ENCODE results near the gene CFLAR.

CFLAR gene

GRCh38 chr2:201116115-201116958, at the start of gene CFLAR:
Gene CFLAR, plus strand, starts transcription at chr2:201116164. Its CDS starts 13,702 bp downstream, at chr2:201129866.
- peak; percentile 83 to 89 for DNase-seq

DNA sequence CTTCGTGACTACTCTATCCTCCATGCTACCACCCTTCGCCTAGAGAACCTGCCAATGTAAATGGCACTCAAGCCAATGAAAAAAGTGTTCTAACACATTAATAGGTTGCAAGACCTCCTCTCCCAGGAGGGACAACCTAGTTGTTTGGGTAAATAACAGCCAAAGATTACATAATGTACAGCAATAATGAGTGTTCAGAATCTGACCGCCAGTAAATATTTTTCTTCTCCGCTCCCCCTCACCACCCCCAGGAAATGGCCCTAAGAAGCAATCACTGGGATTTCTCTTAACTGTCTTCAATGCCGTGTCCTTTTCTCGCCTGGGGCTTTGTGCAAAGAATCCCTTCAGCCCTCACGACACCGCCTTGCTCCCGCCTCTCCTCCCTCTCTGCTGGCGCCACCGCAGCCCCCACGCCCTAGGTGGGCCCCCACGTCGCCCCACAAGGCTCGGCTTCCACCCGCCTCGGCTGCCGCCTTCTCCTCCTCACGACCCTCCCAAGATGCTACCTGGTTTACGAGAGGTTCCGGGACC, 45.0 kb upstream of the CFLAR start:
- no peak for DNase-seq

DNA sequence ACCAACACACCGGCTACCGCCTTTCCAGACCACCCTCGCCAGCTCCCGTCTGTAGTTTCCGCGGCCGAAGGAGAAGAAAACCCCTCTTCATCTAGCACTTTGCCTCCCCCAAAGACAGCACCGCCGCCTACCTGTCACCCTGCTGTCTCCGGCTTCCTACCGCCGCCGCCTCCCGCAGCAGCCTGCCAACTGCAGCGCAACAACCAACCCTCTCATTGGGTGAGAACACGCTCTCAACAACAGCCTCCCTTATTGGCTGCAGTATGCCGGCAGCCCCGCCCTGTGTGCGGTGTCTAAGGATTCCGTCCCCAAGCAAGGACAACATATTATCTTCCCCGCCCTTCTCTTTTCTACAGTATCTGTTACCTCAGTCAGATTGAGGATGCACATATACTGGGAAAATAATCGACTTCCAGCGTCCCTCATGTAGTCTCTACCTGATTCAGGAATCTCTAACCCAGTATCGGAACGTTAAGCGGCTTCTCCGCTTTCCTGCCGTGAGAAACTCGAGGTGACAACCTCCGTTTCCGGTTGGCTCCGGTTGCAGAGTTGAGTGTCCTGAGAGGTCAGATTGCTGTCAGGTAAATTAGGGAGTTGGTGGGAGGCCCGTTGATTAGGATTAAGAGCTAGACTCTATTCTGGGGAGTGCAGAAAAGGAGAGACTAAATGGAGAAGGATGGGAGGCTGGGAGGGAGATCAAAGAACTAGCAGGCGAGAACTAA, 44.3 kb upstream of the CFLAR start, which contains the start of the genes HYCC2 and NDUFB3:
HYCC2 (minus strand) TSS at position 193 of the 722 bp plus-strand sequence. CDS start 47,662 bp downstream, outside the sequence.
NDUFB3 (plus strand) TSS at position 523 of the 722 bp plus-strand sequence. CDS start 6,882 bp downstream, outside the sequence.
- peak; percentile 84 to 90 for DNase-seq

DNA sequence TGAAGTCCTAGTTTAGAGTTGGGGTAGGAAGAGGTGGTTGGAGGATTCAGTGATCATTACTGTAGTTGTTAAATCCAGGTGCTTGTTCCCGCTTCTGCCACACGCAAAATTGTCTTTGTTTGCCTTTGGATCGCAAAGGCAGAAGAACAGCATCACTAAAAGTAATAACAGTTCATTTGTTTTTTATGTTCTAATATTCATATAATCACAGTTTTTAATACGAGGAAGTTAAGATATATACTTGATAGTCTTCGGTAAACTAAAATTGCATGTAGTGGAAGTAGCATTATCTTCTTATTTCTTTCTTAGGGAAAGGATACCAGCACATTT, 43.8 kb upstream of the CFLAR start:
- DNase-seq: no peak

- no peak for DNase-seq
These were observed 42.9 kb upstream of the CFLAR start for GRCh38 chr2:201073071-201073470.

DNA sequence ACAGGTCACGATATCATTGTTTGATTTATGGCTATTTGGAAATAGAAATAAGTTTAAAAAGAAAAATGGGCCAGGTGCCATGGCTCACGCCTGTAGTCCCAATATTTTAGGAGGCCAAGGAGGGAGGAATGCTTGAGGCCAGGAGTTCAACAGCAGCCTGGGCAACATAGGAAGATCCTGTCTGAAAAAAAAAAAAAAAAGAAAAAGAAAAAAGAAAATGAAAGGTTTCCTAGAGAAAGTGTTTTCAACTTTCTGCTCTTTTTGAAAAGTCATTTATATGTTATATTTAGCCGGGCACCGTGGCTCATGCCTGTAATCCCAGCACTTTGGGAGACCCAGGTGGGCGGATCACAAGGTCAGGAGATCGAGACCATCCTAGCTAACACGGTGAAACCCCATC, 41.0 kb upstream of the CFLAR start:
- DNase-seq: no peak

DNA sequence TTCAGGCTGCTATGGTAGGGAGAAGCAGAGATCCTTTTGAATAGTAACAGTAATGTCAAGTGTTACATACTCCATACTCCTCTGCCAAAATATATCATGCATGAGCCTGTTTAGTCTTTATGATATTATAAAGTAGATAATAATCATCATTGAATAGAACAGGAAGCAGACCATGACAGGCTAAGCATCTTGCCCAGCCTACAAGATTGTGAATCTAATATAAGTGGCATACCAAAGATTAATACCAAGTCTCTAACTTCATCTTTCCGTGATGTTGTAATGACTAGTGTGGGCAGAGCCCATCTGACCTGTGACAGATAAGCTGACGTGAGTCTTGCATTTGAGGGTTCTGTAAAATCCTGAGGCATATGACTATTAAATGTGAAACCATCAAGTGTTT, 31.1 kb upstream of the CFLAR start:
- DNase-seq: no peak

- DNase-seq: no peak
These were observed 25.4 kb upstream of the CFLAR start for GRCh38 chr2:201090574-201090973.

GRCh38 chr2:201093573-201093972, 22.4 kb upstream of the CFLAR start:
- no peak for DNase-seq

GRCh38 chr2:201100497-201100896, 15.5 kb upstream of the CFLAR start:
- DNase-seq: no peak

- no peak for DNase-seq
These were observed 10.2 kb upstream of the CFLAR start for GRCh38 chr2:201105759-201106158.

GRCh38 chr2:201107624-201108023, 8.3 kb upstream of the CFLAR start:
- no peak for DNase-seq

DNA sequence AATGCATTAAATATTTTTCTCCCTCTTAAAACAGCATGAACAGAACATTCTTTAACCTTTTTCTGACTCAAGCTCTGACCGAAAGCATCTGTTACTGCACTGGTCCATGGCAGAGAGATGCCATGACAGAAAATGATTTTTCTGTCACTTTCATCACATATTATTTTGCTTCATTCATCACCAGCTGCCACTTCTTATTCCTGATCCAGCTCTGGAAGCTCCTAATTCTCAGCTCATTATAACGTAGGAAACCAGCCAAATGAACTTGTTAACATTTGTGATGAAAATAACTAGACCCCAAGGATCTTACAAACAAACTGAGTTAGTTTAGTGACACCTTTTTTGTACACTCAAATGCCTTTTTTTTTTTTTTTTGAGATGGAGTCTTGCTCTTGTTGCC, 7.6 kb upstream of the CFLAR start:
- DNase-seq: no peak

DNA sequence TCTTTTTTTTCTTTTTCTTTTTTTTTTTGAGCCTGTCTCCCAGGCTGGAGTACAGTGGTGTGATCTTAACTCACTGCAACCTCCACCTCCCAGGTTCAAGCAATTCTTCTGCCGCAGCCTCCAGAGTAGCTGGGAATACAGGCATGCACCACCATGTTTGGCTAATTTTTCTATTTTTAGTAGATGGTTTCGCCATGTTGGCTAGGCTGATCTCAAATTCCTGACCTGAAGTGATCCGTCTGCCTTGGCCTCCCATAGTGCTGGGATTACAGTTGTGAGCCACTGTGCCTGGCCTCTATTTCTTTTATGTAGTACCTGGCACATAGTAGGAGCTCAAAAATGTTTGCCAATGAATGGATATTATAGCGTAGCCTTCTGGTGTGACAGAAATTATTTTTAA, 6.8 kb upstream of the CFLAR start:
- DNase-seq: no peak

DNA sequence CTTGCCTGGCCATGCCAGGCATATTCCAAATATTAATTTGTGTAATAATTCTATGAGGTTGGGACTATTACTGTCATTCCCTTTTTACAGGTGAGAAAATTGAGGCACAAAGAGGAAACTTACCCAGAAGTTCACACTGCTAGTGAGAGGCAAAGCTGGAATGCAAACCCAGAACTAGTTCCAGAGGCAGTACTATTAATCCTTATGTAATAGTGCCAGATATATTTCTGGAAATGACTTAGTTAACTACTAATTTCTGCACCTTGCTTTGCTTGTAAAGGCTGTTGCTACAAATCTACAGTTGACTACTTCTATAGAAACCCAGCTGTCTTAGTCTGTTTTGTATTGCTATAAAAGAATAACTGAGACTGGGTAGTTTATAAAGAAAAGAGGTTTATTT, 5.3 kb upstream of the CFLAR start:
- no peak for DNase-seq

- no peak for DNase-seq
These were observed 4.9 kb upstream of the CFLAR start for GRCh38 chr2:201111096-201111495.

GRCh38 chr2:201114350-201114749, 1.6 kb upstream of the CFLAR start:
- no peak for DNase-seq

DNA sequence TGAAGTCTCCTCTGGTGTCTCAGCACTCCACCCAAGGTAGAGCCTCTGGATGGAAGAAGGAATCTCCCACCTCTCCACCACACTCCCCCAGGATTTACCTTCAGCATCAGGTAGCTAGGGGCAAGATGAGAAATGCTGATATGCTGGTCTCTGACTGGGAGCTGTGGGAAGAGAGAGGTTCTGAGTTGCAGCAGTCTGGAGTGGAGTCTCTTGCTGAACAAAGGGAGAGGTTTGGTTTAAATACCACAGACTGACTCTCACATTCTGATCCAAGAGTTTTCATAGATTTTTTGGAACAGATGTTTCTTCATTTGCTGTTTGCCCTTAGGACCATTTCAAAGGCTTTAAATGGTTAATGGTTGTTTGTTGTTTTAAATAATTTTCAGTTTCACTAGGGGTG, 1.1 kb upstream of the CFLAR start:
- DNase-seq: no peak

GRCh38 chr2:201116959-201117734, 1.2 kb downstream of the CFLAR start:
- no peak for DNase-seq

DNA sequence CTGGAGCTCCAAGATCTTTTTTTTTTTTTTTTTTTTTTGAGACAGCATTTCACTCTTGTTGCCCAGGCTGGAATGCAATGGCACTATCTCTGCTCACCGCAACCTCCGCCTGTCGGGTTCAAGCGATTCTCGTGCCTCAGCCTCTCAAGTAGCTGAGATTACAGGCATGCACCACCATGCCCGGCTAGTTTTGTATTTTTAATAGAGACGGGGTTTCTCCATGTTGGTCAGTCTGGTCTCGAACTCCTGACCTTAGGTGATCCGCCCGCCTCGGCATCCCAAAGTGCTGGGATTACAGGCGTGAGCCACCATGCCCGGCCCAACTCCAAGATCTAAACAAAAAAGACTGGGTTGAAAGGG, 1.8 kb downstream of the CFLAR start:
- peak in 1 of 2 experiments; percentile 66 for DNase-seq

GRCh38 chr2:201118121-201118960, 2.4 kb downstream of the CFLAR start:
- peak; percentile 89 to 92 for DNase-seq

All from activated CD4-positive, alpha-beta T cell treated with anti-CD3 and anti-CD28 coated beads, Interleukin-2, amount 50 U/mL, for 48 hours (primary cell).